ENCODE results near the gene QTRT2. TPM values are rescaled to one million over a fixed set of nuclear protein-coding genes. Genes with fewer than 3 reads are reported as not detected.

The QTRT2 gene
- total RNA-seq, 1 experiment from 2014 or later = 62.4 TPM

- Histone ChIP-seq H3K9me3 (ENCODE audit: low read depth, low read length, poor library complexity, severe bottlenecking) (no peaks in the 10 kb centered on the region), H3K36me3 (ENCODE audit: insufficient read depth, low read length, poor library complexity, severe bottlenecking) (no peaks in the 10 kb centered on the region), H3K4me1 (ENCODE audit: insufficient read depth, low read length, poor library complexity, severe bottlenecking) (no peaks in the 10 kb centered on the region), H3K4me3 (ENCODE audit: low read depth, low read length, poor library complexity, severe bottlenecking) (no peak overlapping the region), H3K27me3 (replicated peaks; ENCODE audit: insufficient read depth, low read depth, low read length, poor library complexity) (no peaks in the 10 kb centered on the region), H3K27ac (ENCODE audit: low read depth, low read length, poor library complexity, severe bottlenecking) (no peak overlapping the region)
- no TSS peak for BruUV-seq (replicated peaks)
- TF ChIP-seq EZH2 (IDR thresholded peaks at IDR 0.05; ENCODE audit: borderline replicate concordance, low read depth, low read length, poor library complexity, severe bottlenecking) (no peak), CTCF (conservative IDR thresholded peaks at IDR 0.05; ENCODE audit: low read depth, low read length) (no peak)
- no peak for DNase-seq (ENCODE audit: low spot score)
- intact Hi-C loops (cut with micrococcal nuclease; ENCODE audit: unreplicated experiment) = no loop called here
- CTCF ChIA-PET = no interaction called here
- POLR2A ChIA-PET (ENCODE audit: low non-redundant PET) = no interaction called here
Measured at GRCh38 chr3:114043205-114043604, 13.3 kb upstream of the QTRT2 start.

- ChIA-PET CTCF (no interaction called here), POLR2A (ENCODE audit: low non-redundant PET) (no interaction called here)
- no peak overlapping the region for H3K27ac ChIP-seq (ENCODE audit: low read depth, low read length, poor library complexity, severe bottlenecking)
- no TSS peak for BruUV-seq (replicated peaks)
- no peak for DNase-seq (ENCODE audit: low spot score)
- intact Hi-C loops (cut with micrococcal nuclease; ENCODE audit: unreplicated experiment) = loop anchor here (10.0 kb wide), 1 partner anchor 307 kb away; the partner anchor contains the start of genes ATP6V1A and NAA50
- H3K4me1 ChIP-seq (ENCODE audit: insufficient read depth, low read length, poor library complexity, severe bottlenecking) = no peaks in the 10 kb centered on the region
- no peaks in the 10 kb centered on the region for H3K36me3 ChIP-seq (ENCODE audit: insufficient read depth, low read length, poor library complexity, severe bottlenecking)
- H3K9me3 ChIP-seq (ENCODE audit: low read depth, low read length, poor library complexity, severe bottlenecking) = no peaks in the 10 kb centered on the region
- H3K4me3 ChIP-seq (ENCODE audit: low read depth, low read length, poor library complexity, severe bottlenecking) = no peak overlapping the region
- TF ChIP-seq CTCF (conservative IDR thresholded peaks at IDR 0.05; ENCODE audit: low read depth, low read length) = no peak
- no peak for TF ChIP-seq EZH2 (IDR thresholded peaks at IDR 0.05; ENCODE audit: borderline replicate concordance, low read depth, low read length, poor library complexity, severe bottlenecking)
- no peaks in the 10 kb centered on the region for H3K27me3 ChIP-seq (replicated peaks; ENCODE audit: insufficient read depth, low read depth, low read length, poor library complexity)
Measured at GRCh38 chr3:114052216-114052615, 4.3 kb upstream of the QTRT2 start.

- POLR2A ChIA-PET (ENCODE audit: low non-redundant PET) = interaction anchor here (0.7 kb wide), 1 partner anchor 1729 kb away, joined by 3 read pairs; no protein-coding TSS in a partner anchor
- TF ChIP-seq EZH2 (IDR thresholded peaks at IDR 0.05; ENCODE audit: borderline replicate concordance, low read depth, low read length, poor library complexity, severe bottlenecking) = no peak
- no peak for TF ChIP-seq CTCF (conservative IDR thresholded peaks at IDR 0.05; ENCODE audit: low read depth, low read length)
- DNase-seq (ENCODE audit: low spot score) = no peak
- intact Hi-C loops (cut with micrococcal nuclease; ENCODE audit: unreplicated experiment) = loop anchor here (10.0 kb wide), 1 partner anchor 312 kb away; the partner anchor contains the start of genes ATP6V1A and NAA50
- CTCF ChIA-PET = no interaction called here
- Histone ChIP-seq H3K27me3 (replicated peaks; ENCODE audit: insufficient read depth, low read depth, low read length, poor library complexity) (no peaks in the 10 kb centered on the region), H3K4me3 (ENCODE audit: low read depth, low read length, poor library complexity, severe bottlenecking) (peak overlapping the region; percentile 67), H3K4me1 (ENCODE audit: insufficient read depth, low read length, poor library complexity, severe bottlenecking) (peaks cover 5% of the 10 kb centered on the region), H3K9me3 (ENCODE audit: low read depth, low read length, poor library complexity, severe bottlenecking) (no peaks in the 10 kb centered on the region), H3K27ac (ENCODE audit: low read depth, low read length, poor library complexity, severe bottlenecking) (peak overlapping the region; percentile 65), H3K36me3 (ENCODE audit: insufficient read depth, low read length, poor library complexity, severe bottlenecking) (no peaks in the 10 kb centered on the region)
- BruUV-seq (replicated peaks) = TSS peak; percentile 63
Measured at GRCh38 chr3:114057011-114057347, 442 bp downstream of the QTRT2 start.
